Muscle of arm (tissue), 14 donors: ENCODE data around the gene TSLP. TPM values are rescaled to one million over a fixed set of nuclear protein-coding genes. Genes with fewer than 3 reads are reported as not detected.

Experiments
- DNase-seq: peaks from one replicate; pipeline ENCODE4 v3.0.0-alpha.2; 2013
- long read RNA-seq, 11 donors: transcript quantifications; one replicate each; lab custom pipeline, GENCODE V29; 2026
- polyA plus RNA-seq, 12 donors: library from polyadenylated mRNA; unstranded; fragments of 120-200 nt; gene quantifications; one replicate each; pipeline ENCODE4 v1.2.1, GENCODE V29; 2013; ENCODE audit not compliant: insufficient read length in 12 of 12

The TSLP gene
- under 1 TPM in 10 of 12 donors, not detected in 2; 0.22 to 0.97 (median 0.47) TPM for polyA plus RNA-seq
- long read RNA-seq, donor 1: 0 reads
- long read RNA-seq, donor 2, partial matches to known transcripts: 0 of 2 reads
- long read RNA-seq, donor 2, other reads (novel, unspliced or antisense): 0 of 2 reads
- long read RNA-seq, donor 3: 0 reads
- long read RNA-seq, donor 4: 0 reads
- long read RNA-seq, donor 5: 0 reads
- long read RNA-seq, donor 6: 0 reads
- long read RNA-seq, donor 7: 0 reads
- long read RNA-seq, donor 8, partial matches to known transcripts: 0 of 2 reads
- long read RNA-seq, donor 8, other reads (novel, unspliced or antisense): 0 of 2 reads
- long read RNA-seq, donor 9: 0 reads
- long read RNA-seq, donor 10, partial matches to known transcripts: 0 of 1 reads
- long read RNA-seq, donor 10, other reads (novel, unspliced or antisense): 0 of 1 reads
- long read RNA-seq, donor 11, partial matches to known transcripts: 0 of 1 reads
- long read RNA-seq, donor 11, other reads (novel, unspliced or antisense): 0 of 1 reads

- DNase-seq: no peak
Observed at GRCh38 chr5:111071413-111071812, at the start of gene TSLP. Gene TSLP, plus strand, starts transcription at chr5:111071713. Its CDS starts 178 bp downstream, at chr5:111071891.

DNA sequence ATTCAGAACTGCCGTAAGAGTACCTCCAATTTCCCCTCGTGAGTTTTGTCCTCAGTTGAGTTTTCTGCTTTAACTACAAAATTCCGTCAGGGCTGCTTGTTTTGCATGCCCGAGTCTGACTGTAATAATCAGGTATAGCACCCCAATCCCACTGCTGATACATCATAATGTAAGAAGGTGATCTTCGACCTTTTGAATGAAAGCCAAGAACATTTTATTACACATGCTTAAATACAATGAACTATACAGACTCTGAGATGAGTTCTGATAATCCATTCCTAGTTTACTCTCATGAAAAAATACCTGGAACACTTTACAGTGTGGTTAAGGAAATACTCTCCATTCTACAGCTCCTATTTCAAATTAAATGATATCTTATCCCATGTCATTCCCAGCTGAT is 49.2 kb upstream of the TSLP start:
- DNase-seq: no peak

DNA sequence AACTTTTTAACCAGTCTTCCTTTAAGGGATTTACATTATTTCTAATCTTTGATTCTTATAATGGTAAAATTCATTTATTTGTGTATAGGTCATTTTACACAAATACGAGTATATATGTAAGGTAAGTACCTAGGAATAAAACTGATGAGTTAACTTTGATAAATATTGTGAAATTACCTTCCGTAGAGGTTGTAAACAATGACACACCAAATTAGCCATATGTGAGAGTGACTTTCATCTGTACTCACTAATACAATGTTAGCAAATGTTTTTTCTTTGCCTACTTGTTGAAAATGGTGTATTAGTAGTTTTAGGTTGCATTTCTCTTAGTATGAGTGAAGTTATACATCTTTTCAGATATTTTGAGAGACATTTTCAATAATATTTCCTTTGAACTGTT is 42.6 kb upstream of the TSLP start:
- no peak for DNase-seq

DNA sequence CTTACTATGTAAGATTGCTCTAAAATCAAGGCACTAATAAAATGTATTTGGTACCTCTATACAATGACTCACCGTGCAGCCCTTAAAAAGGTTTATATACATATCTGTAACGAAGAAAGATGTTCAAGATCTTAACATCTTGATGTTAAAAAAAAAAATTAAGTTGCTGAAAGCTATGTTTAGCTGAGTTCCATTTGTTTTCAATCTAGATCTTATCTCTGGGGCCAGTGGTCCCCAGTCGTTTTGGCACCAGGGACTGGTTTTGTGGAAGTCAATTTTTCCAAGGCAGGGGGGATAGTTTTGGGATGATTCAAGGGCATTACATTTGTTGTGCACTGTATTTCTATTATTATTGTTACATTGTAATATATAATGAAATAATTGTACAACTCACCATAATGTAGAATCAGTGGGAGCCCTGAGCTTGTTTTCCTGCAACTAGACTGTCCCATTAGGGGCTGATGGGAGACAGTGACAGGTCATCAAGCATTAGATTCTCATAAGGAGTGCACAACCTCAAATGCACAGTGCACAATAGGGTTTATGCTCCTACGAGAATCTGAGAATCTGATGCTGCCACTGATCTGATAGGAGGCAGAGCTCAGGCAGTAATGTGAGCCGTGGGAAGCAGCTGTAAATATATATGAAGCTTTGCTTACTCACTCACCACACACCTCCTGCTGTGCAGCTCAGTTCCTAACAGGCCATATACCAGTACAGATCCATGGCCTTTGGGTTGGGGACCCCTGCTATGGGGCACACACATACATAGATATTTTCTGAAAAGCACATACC is 27.6 kb upstream of the TSLP start:
- DNase-seq: no peak

GRCh38 chr5:111058064-111058463 is 13.4 kb upstream of the TSLP start:
- DNase-seq: no peak

GRCh38 chr5:111060169-111060568 is 11.3 kb upstream of the TSLP start:
- DNase-seq: no peak

- no peak for DNase-seq
Observed at GRCh38 chr5:111061618-111062017, 9.9 kb upstream of the TSLP start.

DNA sequence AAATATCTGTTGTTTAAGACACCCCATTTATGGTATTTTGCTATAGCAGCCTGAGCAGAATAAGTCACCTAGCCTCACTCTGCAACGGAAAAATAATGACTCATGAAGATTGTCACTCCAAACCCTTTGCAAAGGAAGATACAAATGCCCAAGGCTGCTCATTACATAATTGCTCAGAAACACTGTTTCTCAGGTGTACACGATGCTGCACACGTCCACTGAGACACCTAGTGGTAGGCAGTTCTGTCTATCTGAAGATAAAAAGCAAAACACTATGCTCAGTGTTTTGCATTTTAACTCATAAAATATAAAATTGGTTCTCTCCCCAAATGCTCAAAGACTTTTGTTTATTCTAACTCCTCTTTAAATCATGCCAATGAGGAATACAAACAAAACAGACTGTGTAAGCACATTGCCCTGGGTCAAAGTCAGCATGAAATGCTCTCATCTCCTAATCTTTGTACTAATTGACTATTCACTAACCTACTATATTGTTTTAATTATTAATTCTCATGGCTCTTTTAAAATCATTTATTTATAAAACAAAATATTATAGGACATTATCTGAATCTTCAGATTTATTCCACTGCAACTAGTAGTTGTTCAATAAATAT is 7.7 kb upstream of the TSLP start:
- DNase-seq: no peak

- DNase-seq: no peak
Observed at GRCh38 chr5:111066261-111066938, 5.1 kb upstream of the TSLP start.

- no peak for DNase-seq
Observed at GRCh38 chr5:111068213-111068612, 3.3 kb upstream of the TSLP start.

DNA sequence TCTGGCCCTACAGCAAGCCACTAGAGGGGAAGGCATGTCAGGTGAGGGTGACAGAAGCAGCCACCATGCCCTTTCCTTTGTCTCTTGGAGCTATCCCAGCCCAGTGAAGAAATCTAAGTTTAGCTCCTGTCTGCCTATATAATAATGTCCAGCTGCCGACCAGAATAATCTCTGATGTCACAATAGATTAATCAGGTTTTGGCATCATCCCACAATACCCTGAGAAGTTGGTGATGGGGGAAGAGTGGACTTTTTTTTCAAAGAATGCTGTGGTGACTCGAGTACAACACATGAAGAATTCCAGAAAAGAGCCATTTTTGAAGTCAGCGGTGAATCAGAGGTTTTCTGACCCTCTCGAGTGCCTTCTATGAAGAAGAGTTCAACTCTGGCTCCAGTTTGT is 1.7 kb upstream of the TSLP start:
- no peak for DNase-seq

DNA sequence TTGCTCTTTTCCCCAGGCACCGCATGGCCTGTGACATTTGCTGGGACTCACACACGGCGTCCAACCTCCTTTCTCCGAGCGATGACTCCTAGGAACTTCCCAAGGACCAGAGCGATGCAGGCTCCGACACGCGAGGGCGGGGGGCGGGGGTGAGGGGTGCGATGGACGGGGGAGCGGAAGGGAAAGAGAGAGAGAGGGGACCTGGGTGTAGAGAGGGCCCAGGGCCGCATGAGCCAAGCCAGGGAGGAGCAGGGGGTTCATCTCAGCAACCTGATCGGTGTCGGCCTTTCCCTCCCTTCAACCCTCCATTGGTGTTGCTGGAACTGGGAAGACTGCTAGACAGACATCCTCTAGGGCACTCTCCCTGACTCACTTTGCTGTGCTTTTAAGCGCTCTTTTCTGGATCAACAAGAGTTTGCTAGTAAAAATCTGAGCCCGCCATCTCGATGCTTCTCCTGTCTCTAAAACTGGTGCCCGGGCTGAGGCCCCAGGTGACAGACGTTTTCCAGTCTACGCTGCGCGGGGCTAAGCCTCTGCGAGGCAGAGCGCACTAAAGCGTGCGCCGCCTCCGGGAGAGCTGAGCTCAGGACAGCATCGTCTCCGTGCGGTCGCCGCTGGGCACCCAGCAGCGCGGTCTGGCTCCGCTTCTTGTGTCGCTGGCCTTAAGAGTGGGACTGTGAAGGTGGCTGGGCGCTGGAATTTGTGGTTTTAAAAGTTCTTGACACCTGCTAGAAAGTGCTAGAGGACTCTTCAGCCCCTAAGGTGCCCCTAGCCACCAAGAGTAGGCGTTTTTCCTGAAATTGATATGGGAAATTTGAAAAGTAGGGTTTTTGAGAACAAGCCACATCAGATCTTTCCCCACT is 1.0 kb upstream of the TSLP start:
- DNase-seq: no peak

DNA sequence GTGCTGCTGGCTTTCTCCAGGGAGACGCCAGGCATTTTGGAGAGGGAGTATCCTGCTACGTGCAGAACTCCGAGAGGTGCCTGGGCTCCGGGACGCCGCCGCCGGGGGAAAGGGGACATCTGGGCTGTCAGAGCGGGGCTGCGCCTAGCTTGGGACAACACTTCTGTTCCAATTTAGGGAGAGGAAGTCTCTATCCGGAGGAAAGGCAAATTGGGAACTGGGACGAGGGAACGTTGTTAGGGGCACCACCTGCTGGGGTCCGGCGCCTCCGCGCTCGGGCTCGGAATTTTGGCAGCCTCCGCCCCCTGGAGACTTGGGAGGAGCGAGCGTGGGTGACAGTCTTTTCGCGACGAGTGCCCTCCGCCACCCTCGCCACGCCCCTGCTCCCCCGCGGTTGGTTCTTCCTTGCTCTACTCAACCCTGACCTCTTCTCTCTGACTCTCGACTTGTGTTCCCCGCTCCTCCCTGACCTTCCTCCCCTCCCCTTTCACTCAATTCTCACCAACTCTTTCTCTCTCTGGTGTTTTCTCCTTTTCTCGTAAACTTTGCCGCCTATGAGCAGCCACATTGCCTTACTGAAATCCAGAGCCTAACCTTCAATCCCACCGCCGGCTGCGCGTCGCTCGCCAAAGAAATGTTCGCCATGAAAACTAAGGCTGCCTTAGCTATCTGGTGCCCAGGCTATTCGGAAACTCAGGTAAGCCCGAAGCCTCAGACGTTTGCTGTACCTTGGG is 1.6 kb downstream of the TSLP start:
- DNase-seq: no peak

DNA sequence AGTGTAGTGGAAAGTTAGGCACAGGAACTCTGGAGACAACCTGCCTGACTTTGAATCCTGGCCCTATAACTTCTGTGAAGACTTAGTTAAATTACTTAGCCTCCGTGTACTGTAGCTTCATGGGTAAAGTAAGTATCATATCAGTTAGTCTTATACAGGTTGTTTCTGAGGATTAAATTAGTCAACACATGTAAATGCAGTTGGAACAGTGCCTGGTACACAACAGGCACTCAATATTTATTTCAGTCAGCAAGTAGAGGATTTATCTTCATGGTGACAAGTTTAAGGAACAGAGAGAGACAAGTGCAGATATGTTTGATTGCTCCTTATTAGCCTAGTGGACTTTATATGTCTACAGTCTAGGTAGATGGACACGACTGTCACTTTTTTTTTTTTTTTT is 2.7 kb downstream of the TSLP start:
- no peak for DNase-seq

DNA sequence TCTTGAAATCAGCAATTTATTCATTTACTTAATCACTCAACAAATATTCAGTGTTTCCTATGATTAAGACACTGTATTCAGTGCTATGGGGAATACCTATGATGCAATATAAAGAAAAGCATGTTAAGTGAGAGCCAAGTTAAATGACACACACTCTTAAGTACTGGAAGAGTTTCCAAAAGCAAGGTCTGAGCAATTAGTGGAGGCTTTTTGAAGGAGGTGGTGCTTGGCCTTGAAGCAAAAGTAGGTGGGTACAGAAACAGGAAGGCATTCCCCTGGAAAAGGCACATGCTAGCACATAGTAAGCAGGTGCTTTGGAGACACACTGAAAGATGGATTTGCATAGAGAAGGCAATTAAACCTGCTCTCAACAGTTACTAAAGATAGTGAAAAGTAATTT is 4.0 kb downstream of the TSLP start:
- DNase-seq: no peak

GRCh38 chr5:111076091-111076490 is 4.6 kb downstream of the TSLP start:
- no peak for DNase-seq

DNA sequence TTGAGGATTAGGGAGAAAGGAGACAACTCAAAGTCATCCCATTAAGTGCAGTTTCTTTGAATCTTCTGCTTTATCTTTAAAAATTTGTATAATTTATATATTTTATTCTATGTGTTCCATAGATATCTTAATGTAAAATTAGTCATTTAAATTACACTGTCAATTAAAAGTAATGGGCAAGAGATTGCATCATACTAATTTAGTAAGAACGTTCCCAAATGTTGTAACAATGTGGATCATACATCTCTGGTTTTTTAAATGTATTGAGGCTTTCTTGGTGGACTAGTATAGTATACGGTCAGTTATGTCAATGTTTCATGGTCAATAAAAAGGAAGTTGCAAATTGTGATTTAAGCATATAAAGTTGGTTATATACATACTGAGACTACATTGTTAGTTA is 6.2 kb downstream of the TSLP start:
- no peak for DNase-seq

GRCh38 chr5:111079846-111080245 is 8.3 kb downstream of the TSLP start:
- DNase-seq: no peak

- no peak for DNase-seq
Observed at GRCh38 chr5:111083323-111083722, 11.8 kb downstream of the TSLP start.
